ENCODE results near the gene NUFIP1.
"Not testable (repeated sequence)": the region's sequence is repeated elsewhere in the genome, so short reads cannot be mapped to it uniquely, and the experiment has no call there.

Gene NUFIP1

GRCh38 chr13:44989071-44989889 is at the start of gene NUFIP1, which contains the start of gene GPALPP1:
Gene NUFIP1 (minus strand): TSS chr13:44989471. CDS start chr13:44989436, 35 bp downstream.
Gene GPALPP1 (plus strand): TSS chr13:44989538. CDS start chr13:44989655, 117 bp downstream.
- Histone ChIP-seq H3K4me3 (ENCODE audit: severe bottlenecking) (peak within 1 kb of the TSS; percentile 95), H3K27ac (ENCODE audit: poor library complexity, severe bottlenecking) (peak within 1 kb of the TSS; percentile 43), H3K9me3 (ENCODE audit: severe bottlenecking) (no peaks in the 10 kb centered on the region), H3K36me3 (ENCODE audit: low read depth) (peaks cover 34% of the 10 kb centered on the region), H3K27me3 (ENCODE audit: insufficient read depth, poor library complexity, severe bottlenecking) (no peaks in the 10 kb centered on the region), H3K4me1 (ENCODE audit: insufficient read depth, poor library complexity, severe bottlenecking) (peaks cover 21% of the 10 kb centered on the region)
- DNase-seq (ENCODE audit: low spot score) (peak; percentile 85), ATAC-seq (ENCODE audit: low read depth) (peak; percentile 95)
- TF ChIP-seq CTCF (IDR thresholded peaks at IDR 0.05; ENCODE audit: poor library complexity, severe bottlenecking), result no peak

- Histone ChIP-seq H3K4me1 (ENCODE audit: insufficient read depth, poor library complexity, severe bottlenecking) (no peaks in the 10 kb centered on the region), H3K36me3 (ENCODE audit: low read depth) (peaks cover 7% of the 10 kb centered on the region; the same call in 1 of the 2 replicates), H3K4me3 (ENCODE audit: severe bottlenecking) (no peak overlapping the region), H3K27ac (ENCODE audit: poor library complexity, severe bottlenecking) (no peak overlapping the region), H3K27me3 (ENCODE audit: insufficient read depth, poor library complexity, severe bottlenecking) (no peaks in the 10 kb centered on the region), H3K9me3 (ENCODE audit: severe bottlenecking) (no peaks in the 10 kb centered on the region)
- TF ChIP-seq CTCF (IDR thresholded peaks at IDR 0.05; ENCODE audit: poor library complexity, severe bottlenecking), result no peak
- no peak for ATAC-seq (ENCODE audit: low read depth)
- no peak for DNase-seq (ENCODE audit: low spot score)
Measured at GRCh38 chr13:45036206-45036605, 46.9 kb upstream of the NUFIP1 start.

- Histone ChIP-seq H3K27ac (ENCODE audit: poor library complexity, severe bottlenecking) (no peak overlapping the region), H3K4me3 (ENCODE audit: severe bottlenecking) (no peak overlapping the region), H3K9me3 (ENCODE audit: severe bottlenecking) (no peaks in the 10 kb centered on the region), H3K27me3 (ENCODE audit: insufficient read depth, poor library complexity, severe bottlenecking) (no peaks in the 10 kb centered on the region), H3K36me3 (ENCODE audit: low read depth) (peaks cover 11% of the 10 kb centered on the region), H3K4me1 (ENCODE audit: insufficient read depth, poor library complexity, severe bottlenecking) (no peaks in the 10 kb centered on the region)
- TF ChIP-seq CTCF (IDR thresholded peaks at IDR 0.05; ENCODE audit: poor library complexity, severe bottlenecking), result no peak
- DNase-seq (ENCODE audit: low spot score), result no peak
- ATAC-seq (ENCODE audit: low read depth), result no peak
Measured at GRCh38 chr13:45034342-45034741, 45.1 kb upstream of the NUFIP1 start.

GRCh38 chr13:45024847-45025246 is 35.6 kb upstream of the NUFIP1 start:
- no peaks in the 10 kb centered on the region for H3K27me3 ChIP-seq (ENCODE audit: insufficient read depth, poor library complexity, severe bottlenecking)
- peaks cover 60% of the 10 kb centered on the region for H3K36me3 ChIP-seq (ENCODE audit: low read depth)
- no peaks in the 10 kb centered on the region for H3K9me3 ChIP-seq (ENCODE audit: severe bottlenecking)
- ATAC-seq (ENCODE audit: low read depth) (no peak), DNase-seq (ENCODE audit: low spot score) (no peak)
- no peak for TF ChIP-seq CTCF (IDR thresholded peaks at IDR 0.05; ENCODE audit: poor library complexity, severe bottlenecking)
- no peaks in the 10 kb centered on the region for H3K4me1 ChIP-seq (ENCODE audit: insufficient read depth, poor library complexity, severe bottlenecking)
- no peak overlapping the region for H3K4me3 ChIP-seq (ENCODE audit: severe bottlenecking)
- no peak overlapping the region for H3K27ac ChIP-seq (ENCODE audit: poor library complexity, severe bottlenecking)

- Histone ChIP-seq H3K27ac (ENCODE audit: poor library complexity, severe bottlenecking) (no peak overlapping the region), H3K27me3 (ENCODE audit: insufficient read depth, poor library complexity, severe bottlenecking) (no peaks in the 10 kb centered on the region), H3K4me1 (ENCODE audit: insufficient read depth, poor library complexity, severe bottlenecking) (no peaks in the 10 kb centered on the region), H3K36me3 (ENCODE audit: low read depth) (peaks cover 49% of the 10 kb centered on the region), H3K4me3 (ENCODE audit: severe bottlenecking) (no peak overlapping the region), H3K9me3 (ENCODE audit: severe bottlenecking) (no peaks in the 10 kb centered on the region)
- TF ChIP-seq CTCF (IDR thresholded peaks at IDR 0.05; ENCODE audit: poor library complexity, severe bottlenecking), result no peak
- DNase-seq (ENCODE audit: low spot score) (no peak), ATAC-seq (ENCODE audit: low read depth) (no peak)
Measured at GRCh38 chr13:45021250-45021649, 32.0 kb upstream of the NUFIP1 start.

GRCh38 chr13:45019981-45020380 is 30.7 kb upstream of the NUFIP1 start:
- not testable (repeated sequence) for H3K4me1 ChIP-seq (ENCODE audit: insufficient read depth, poor library complexity, severe bottlenecking); H3K4me3 ChIP-seq (ENCODE audit: severe bottlenecking); H3K27ac ChIP-seq (ENCODE audit: poor library complexity, severe bottlenecking); DNase-seq (ENCODE audit: low spot score); H3K27me3 ChIP-seq (ENCODE audit: insufficient read depth, poor library complexity, severe bottlenecking); H3K9me3 ChIP-seq (ENCODE audit: severe bottlenecking); ATAC-seq (ENCODE audit: low read depth)
- H3K36me3 ChIP-seq (ENCODE audit: low read depth), result peaks cover 48% of the 10 kb centered on the region
